T-helper 1 cell treated with Interleukin-12 subunit alpha and Interleukin-12 subunit beta and Interleukin-4 antibody, amounts not matched to agents 30 ng/mL and 1 ng/mL, for 36 hours (primary cell): ENCODE measurements around the gene ADH7. TPM values are rescaled to one million over a fixed set of nuclear protein-coding genes. Genes with fewer than 3 reads are reported as not detected.

Source experiments
- intact Hi-C: fragments of 100-400 bp; cut with micrococcal nuclease; formaldehyde crosslinking; loops from one replicate; pipeline ENCODE4 v1.15.1; 2024
- total RNA-seq: library from RNA; stranded (reverse); gene quantifications from 2 replicates; pipeline ENCODE4 v1.2.3, GENCODE V29; 2022

ADH7 gene
- total RNA-seq = not detected in 2 replicates

DNA sequence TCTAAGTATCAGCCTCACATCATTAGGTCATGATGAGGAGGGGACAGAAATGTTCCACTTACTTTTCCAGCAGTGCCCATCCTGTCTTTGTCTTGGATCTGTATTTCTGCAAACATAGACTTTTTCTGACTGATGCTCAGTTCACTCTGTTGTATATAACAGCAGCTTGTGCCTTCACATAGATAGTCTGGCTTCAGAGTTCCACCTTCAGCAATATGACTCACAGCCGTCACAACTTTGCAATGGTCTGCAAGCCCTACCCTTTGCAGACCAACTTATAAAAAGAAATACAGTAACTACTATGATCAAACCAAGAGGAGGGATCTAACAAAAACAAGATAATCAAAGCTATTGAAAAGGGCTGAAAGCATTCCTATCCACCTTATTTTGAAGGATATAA, at the start of gene ADH7:
Gene ADH7 (minus strand): TSS at position 189 of the 400 bp plus-strand sequence. CDS start 109 bp downstream, at position 80.
- intact Hi-C loops = no loop called here

DNA sequence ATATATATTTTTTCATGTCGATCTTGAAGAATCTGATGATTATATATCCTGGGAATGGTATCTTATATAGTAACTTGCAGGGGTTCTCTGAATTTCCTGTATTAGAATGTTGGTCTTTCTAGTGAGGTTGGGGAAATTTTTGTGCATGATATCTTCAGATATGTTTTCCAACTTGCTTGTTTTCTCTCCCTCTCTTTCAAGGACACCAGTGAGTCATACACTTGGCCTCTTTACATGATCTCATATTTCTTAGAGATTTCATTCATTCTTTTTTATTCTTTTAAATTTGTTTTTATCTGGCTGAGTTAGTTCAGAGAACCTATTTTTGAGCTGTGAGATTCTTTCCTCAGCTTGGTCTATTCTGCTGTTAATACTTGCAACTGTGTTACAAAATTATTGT, 48.5 kb upstream of the ADH7 start:
- intact Hi-C loops = no loop called here

DNA sequence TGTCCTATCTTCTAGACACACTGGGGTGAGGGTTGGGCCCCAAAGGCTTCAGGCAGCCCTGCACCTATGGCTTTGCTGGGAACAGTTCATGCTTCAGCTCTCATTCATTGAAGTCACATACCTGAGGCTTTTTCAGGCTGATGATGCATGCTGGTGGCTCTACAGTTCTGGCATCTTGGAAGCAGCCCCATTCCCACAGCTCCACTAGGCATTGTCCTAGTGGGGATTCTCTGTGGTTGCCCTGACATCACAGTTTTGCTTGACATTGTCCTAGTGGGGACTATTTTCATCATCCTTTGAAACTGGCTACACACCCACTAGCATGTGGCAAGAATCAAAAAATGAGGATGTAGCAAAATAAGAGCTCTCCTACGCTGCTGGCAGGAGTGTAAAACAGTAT, 38.0 kb upstream of the ADH7 start:
- intact Hi-C loops = no loop called here

DNA sequence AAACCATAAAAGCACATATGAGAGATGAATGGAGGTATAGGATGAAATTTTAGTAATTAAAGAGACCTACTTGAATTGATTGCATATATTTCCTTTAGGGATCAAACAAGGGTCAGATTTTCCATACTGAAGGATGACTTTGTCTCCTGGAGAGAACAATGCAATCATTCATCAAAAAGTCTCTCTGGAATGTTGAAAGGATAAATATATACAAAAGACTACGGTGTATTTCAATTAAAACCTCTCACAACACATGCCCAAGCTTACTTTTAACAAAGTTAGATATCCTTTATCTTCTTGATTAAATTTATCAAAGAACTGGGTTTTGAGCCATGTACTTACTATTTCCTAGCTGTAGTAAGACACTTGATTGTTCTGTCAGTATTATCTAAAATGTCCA, 36.8 kb upstream of the ADH7 start:
- intact Hi-C loops = no loop called here

DNA sequence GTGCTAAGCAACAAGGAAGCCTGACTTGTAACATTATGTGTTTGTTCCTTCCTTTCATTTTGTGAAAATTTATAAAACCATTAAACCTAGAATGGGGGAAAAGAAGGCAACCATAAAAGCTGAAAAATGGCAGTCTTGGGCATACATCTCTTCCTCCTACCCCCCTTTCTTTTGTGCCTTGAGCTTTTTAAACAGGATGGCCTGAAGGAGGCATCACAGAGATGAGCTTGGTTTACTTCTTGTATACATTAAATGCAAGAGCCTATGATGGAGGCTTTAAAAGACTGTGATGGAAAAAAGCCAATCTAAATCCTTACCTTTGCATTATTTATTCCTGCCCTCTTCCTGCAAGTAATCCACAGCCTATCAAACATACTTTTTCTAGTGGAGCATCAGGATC, 36.2 kb upstream of the ADH7 start:
- intact Hi-C loops = no loop called here

DNA sequence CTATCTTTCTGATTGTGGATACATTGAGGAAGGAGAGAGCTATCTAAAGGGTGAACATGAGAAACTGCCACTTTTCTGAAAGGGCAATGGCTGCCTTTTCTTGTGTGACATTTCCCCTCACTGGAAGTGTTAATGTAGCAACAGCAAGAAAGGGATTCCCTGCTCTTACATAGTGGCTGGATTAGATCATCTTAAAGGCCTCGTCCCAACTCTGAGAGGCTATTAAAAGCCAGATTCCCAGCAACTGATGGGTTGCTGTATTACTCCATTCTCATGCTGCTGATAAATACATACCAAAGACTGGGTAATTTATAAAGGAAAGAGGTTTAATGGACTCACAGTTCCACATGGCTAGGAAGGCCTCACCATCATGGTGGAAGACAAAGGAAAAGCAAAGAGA, 33.7 kb upstream of the ADH7 start:
- intact Hi-C loops = loop anchor here (10.0 kb wide), 1 partner anchor 1484 kb away; no protein-coding TSS in a partner anchor

DNA sequence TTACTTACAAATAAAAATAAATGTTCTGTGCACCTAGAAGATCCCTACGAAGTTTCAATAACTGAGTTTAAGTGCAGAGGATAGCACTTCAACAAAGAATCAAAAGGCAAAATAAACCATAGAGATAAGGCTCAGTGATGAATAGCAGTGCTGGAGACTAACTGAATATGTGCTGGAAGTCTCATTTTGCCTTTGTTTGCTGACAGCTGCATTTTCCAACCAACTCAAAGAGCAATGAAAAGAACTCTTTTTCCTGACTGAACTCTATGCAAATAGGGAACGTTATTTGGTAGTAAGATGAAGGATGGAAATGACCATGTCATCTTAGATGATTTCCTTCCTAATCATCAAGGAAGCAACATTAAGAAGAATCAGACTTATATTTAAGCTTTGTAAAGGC, 32.7 kb upstream of the ADH7 start:
- intact Hi-C loops = loop anchor here (10.0 kb wide), 1 partner anchor 1483 kb away; no protein-coding TSS in a partner anchor

DNA sequence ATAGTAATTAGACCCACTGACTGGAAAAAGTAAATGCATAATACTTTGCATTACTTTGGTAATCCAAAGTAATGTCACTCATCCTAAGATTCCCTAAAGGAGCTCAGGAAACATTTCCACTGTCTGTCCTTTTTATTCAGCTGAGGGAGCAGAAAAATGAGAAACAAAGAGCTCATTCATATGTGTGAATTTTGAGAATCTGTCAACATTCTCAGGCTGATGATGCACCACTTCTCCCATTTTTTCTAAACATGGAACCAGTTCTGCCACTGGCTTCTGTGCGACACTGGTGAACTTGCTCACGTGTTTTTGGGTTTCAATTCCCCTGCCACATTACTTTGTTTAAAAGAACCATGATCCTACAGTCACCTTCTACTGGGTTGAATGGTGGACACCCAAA, 28.4 kb upstream of the ADH7 start:
- intact Hi-C loops = loop anchor here (1.0 to 10.0 kb wide), 7 partner anchors 45 to 1479 kb away; partner anchors contain the start of gene METAP1

DNA sequence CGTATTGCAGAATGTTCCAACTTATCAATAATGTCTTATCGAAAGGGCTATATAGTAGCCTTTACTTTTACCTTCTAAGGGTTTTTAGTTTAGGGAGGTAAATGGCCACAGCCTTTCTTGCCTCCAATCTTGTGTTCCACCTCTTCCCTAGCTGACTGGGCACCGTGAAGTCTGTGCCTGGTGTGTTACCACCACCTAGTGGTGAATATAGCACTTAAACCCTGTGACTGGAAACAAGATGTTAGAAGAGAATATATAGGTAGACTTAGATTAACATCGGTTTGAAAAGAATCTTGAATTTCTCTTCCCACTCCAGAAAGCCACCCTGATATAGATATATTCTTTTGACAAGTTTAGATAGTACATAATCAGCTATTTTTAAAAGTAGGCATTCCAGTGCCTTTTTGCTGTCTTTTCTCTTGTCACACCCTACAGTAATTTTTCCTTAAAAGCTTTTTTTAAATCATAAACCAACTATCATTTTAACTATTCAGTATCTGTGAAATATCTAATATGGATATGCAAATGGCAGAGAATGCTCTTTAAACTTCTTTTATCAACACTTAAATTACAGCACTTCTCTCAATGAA, 27.8 kb upstream of the ADH7 start:
- intact Hi-C loops = loop anchor here (1.0 to 10.0 kb wide), 7 partner anchors 45 to 1478 kb away; partner anchors contain the start of gene METAP1

DNA sequence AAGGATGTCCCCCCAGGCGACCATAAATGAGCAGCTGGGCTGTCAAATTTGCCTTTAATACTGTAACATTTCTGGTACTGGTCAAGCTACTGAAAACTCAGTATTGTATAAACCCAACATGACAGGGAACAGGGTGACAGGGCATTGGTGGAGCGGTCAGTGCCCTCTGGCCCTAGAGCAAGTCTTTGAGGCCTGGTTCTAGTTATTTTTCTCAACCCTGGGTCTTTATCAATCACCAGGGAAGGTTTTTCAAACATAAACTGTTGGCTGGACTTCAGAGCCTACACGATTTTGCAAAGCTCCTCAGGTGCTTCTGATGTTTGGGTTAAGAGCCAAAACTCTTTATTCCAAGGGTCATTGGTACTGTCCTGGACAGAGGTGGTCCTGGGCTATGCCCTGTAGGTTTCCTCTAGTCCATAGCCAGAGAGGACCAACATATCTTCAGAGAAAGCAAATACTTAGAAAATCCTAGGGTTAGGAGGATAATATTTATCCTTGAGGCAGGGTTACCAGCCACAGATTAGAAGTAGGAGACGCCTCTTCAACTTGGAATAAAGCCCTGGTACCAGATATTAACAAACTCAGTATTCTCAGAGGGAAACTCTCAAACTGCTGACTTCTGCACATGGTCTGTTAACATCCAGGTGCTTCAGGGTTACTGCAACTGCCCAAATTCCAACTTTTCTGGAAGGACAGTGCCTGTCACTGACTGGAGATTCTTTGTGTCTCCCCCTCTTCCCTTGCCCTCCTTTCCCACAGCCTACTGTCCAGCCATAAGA, 26.7 kb upstream of the ADH7 start:
- intact Hi-C loops = loop anchor here (5.0 to 10.0 kb wide), 2 partner anchors 55 to 1477 kb away; no protein-coding TSS in a partner anchor

DNA sequence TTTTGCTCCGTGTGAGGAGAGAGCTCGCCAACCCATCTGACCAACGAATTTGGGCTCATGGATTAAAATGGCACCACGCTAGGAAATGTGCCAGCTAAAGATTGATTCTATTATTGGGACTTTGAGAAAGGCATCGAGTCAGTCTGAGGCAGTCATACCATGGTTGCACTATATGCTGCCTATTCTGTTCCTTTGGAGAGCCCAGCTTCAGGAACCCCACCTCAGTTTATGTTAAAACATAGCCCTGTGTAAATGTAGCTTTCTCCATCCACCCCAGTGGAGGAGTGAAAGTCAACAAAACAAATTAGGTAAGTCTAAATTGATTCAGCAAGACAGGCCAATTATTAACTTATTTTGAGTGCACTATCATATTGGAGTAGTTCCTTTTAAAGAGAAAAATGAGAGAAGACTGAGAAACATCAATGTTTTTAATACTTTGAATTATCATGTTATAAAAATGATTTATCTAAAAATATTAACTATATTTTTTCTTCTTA, 24.5 kb upstream of the ADH7 start:
- intact Hi-C loops = loop anchor here (5.0 to 10.0 kb wide), 2 partner anchors 52 to 1475 kb away; no protein-coding TSS in a partner anchor

DNA sequence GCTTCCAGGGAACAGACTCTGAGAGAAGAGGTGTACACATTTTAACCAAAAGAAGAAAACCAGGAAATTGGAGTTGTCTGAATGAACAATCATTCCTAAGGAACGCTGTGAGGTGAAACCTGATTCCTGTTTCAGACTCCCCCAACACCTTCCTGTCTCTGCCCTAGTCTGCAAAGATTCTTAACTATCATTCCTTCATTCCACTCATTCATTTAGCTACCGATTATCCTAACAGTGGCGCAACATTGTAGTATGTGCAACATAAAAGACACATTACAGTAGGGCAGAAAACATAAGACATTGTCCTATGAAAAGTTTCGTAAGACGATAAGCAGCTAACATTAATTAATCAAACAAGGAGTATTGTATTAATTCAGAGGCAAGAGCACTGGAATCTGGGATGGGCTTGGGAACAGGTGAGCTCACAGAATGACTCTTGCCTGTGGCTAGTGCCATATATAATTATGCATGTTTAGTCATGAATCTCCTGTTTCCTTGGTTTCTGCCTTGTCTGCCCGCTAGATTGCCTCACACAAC, 23.8 kb upstream of the ADH7 start:
- intact Hi-C loops = no loop called here

DNA sequence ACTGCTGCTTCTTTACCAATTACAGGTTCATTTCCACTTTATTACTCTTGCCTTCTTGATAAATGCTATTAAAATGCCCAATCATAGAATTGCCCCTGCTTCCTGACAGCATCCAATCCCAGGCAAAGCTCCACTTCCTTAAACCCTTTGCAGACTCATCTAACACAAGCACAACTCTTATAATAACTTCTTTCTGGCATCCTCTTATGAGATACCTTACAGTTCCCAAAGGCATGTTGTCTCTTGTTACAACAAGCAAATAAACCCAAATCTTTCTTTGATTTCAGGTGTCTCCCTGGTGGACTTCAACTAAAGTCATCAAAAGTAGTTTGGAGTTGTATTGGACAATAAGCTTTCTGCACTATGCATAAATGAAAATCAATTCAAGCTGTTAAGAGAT, 22.5 kb upstream of the ADH7 start:
- intact Hi-C loops = no loop called here

DNA sequence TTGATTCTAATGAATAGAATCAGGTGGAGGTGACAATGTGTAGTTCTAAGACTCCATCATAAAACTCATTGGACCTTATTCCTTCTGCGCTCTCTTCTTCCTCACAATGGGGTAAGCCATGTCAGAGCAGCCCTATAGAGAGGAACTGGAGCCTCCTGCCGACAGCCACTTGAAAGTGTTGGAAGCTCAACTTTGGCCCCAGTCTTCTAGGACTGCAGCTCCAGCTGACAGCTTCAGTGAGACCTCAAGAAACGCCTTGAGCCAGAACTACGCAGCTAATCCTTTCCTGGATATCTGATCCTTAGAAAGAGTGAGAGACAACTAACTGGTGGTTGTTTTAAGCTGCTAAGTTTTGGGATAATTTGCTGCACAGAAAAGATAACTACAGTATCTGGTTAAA, 22.1 kb upstream of the ADH7 start:
- intact Hi-C loops = no loop called here

DNA sequence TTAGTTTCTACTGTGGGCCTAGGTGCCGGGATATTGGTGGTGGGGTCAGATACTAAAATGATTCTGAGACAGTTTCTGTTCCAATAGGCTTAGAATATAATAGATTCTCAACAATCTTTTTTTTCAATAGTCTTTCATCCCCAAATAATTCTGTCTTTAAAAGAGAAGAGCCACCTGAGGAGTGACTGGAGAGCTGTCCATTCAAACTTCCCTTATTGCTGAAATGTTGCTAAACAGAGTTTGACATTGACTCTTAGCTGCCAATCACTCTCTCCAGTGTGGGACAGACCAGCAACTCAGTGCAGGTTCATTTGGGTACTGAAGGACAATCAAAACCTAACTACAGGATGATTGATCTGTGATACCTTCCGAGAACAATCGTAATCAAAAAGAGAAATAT, 12.4 kb upstream of the ADH7 start:
- intact Hi-C loops = no loop called here

DNA sequence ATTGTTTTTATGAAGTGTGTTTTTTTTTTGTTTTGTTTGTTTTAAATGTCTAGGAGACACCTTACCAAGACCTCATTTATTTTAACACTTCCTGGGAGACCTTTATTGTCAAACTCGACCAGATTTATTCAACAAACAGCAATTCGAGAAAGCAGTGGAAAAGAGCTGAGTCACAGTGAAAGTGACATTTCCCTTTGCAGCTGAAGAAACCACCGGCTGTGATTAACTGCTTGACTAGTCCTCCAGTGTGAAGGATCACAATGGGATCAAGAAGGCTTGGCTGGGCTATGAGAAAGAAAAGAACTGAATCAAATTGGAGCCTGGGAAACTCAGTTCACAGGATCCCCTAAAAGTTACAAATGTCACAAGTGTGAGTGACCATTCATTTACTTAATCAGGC, 11.9 kb upstream of the ADH7 start:
- intact Hi-C loops = no loop called here

DNA sequence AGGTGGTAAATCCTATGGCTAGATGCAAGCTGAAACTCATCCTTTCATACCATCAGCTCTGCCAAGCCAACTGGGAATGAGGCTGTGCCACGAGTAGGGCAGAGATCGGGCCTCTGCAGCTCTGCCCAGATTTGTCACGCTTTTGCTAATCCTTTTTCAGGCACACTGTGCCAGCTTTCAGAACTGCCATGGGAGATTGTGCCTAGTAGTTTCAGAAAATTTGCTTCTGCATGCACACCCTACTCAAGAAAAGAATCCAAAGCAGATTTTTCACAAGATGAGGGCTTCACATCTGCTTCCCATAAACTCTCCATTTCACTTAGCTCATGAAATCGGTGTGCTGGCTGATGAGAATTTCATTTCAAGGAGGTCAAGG, 3.3 kb upstream of the ADH7 start:
- intact Hi-C loops = no loop called here

DNA sequence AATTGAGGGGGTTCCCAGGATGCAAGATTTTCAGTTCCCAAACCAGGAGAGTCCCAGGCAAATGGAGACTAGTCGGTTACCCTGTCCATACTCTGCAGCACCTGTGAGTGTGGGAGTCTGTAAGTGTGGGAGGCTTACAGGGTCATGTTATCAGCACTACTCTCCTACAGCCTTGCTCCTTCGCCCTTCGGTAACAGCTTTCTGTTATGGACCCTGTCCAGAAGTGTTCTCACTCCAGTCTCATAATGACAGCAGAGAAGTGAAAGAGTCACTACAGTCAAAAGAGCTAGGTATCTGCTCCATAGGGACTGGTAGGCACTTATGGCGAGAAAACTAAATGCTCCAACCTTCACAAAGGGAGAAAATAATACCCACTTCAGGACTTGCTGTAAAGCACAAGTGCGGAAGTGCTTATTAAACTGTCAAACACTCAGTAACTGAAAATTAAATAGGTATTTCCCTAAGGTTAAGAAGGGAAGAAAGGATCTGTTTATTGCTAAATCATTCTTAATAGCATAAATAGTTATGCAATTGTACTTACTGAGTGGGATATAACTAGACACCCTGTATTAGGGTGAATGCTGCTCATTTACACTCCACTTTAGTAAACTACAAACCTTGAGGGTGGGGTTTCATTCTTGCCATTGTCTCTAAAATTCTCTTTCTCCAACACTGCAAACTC, 2.7 kb upstream of the ADH7 start:
- intact Hi-C loops = no loop called here

DNA sequence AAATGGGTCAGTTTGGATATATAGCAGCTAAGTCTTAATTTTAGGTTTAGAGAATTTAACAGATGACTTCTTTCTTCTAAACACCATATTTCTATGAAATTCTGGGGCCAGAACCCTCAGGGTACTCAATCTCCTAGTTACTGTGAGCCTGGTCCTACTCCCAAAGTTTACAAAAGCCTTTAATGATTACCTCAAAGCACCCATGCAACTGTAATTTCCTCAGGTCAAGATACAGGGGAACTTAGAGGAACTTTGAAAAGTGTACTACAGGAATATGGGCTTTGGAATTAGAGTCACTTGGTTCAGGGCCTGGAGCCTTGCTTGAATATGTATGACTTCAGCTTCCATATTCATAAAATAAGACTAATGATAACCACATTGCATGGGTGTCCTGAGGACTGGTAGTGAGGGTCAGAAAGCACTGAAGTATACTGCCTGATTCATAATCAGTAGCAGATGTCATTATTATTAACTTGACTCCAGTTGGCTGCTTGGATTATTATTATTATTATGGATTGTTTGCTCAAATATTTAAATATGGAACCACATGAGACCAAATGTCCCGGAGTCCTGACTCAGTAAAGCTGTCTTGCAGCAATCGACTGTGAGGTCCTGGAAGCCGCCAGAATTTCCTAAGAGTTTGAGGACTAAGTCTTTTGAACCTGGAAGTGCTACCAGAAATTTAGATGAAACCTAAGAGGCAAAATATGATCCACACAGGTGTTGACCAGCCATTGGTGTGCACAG, 2.0 kb upstream of the ADH7 start:
- intact Hi-C loops = no loop called here

DNA sequence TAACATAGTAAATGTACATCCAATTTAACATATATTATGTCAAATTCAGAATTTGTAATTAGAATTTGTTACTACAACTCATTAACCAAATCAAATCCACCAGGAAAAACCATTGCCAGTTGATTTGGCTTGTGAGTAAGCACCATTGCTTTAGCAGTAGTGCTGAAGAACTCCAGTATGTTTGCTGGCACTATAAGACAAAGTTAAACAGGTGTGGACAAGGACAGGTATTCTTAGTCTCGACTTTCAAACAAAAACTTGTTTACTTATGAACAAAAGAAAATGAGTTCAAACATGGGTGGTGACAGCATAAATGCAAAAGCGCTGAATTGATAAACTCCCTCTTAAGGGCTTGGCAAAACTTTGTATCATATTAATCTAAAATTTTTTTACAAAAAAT, 1.3 kb upstream of the ADH7 start:
- intact Hi-C loops = no loop called here

DNA sequence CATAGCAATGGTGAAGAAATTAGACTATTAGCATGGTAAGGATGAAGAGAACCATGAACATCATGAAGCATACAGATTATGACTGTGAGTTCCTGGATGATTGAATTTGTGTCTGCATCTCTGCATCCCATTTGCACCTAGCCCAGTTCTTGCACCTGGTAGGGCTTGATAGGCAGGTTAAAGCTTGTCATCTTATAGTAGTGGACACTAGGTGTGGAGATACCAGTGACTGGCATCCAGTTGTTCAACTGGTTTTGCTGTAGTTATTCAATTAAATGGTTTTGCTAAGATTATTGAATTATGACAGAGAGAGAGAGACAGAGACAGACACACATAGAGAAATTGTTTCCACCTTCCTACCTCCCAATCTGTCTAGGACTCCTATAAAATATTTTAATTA, 5.0 kb downstream of the ADH7 start:
- intact Hi-C loops = no loop called here
